ENCODE data around the gene TOX3.

The TOX3 gene

GRCh38 chr16:52535076-52535475, 11.9 kb downstream of the TOX3 start:
- no peak for DNase-seq

- no peak for DNase-seq
Measured at GRCh38 chr16:52533296-52533695, 13.6 kb downstream of the TOX3 start.

- DNase-seq: no peak
Measured at GRCh38 chr16:52532384-52532783, 14.6 kb downstream of the TOX3 start.

GRCh38 chr16:52529226-52529625, 17.7 kb downstream of the TOX3 start:
- no peak for DNase-seq

- no peak for DNase-seq
Measured at GRCh38 chr16:52528393-52529065, 18.4 kb downstream of the TOX3 start.

GRCh38 chr16:52526830-52527229, 20.1 kb downstream of the TOX3 start:
- DNase-seq: no peak

- DNase-seq: no peak
Measured at GRCh38 chr16:52526116-52526828, 20.7 kb downstream of the TOX3 start.

GRCh38 chr16:52521570-52521969, 25.4 kb downstream of the TOX3 start:
- DNase-seq: no peak

- no peak for DNase-seq
Measured at GRCh38 chr16:52518884-52519283, 28.1 kb downstream of the TOX3 start.

GRCh38 chr16:52515068-52515671, 31.8 kb downstream of the TOX3 start:
- no peak for DNase-seq

GRCh38 chr16:52512297-52512987, 34.5 kb downstream of the TOX3 start:
- no peak for DNase-seq

- no peak for DNase-seq
Measured at GRCh38 chr16:52501746-52502145, 45.2 kb downstream of the TOX3 start.

GRCh38 chr16:52500963-52501362, 46.0 kb downstream of the TOX3 start:
- DNase-seq: no peak

GRCh38 chr16:52499060-52499440, 47.9 kb downstream of the TOX3 start:
- no peak for DNase-seq

- no peak for DNase-seq
Measured at GRCh38 chr16:52498328-52499059, 48.4 kb downstream of the TOX3 start.

GRCh38 chr16:52497067-52497816, 49.7 kb downstream of the TOX3 start:
- DNase-seq: no peak

GRCh38 chr16:52496051-52496876, 50.7 kb downstream of the TOX3 start:
- no peak for DNase-seq

- DNase-seq: no peak
Measured at GRCh38 chr16:52494621-52495020, 52.3 kb downstream of the TOX3 start.

GRCh38 chr16:52494145-52494544, 52.8 kb downstream of the TOX3 start:
- no peak for DNase-seq

GRCh38 chr16:52492789-52493357, 54.1 kb downstream of the TOX3 start:
- DNase-seq: no peak

- no peak for DNase-seq
Measured at GRCh38 chr16:52491216-52491615, 55.7 kb downstream of the TOX3 start.
